ENCODE results near the gene UBE2D2. TPM values are rescaled to one million over a fixed set of nuclear protein-coding genes. Genes with fewer than 3 reads are reported as not detected.
"Not testable (repeated sequence)": the region's sequence is repeated elsewhere in the genome, so short reads cannot be mapped to it uniquely, and the experiment has no call there.

Gene UBE2D2
- 156 TPM for polyA plus RNA-seq (2013, experiment 1 of 4)
- polyA plus RNA-seq (2013, experiment 2 of 4) = 166 TPM
- polyA plus RNA-seq (2013, experiment 3 of 4) = 151 TPM
- polyA plus RNA-seq (2013, experiment 4 of 4) = 154 TPM

DNA sequence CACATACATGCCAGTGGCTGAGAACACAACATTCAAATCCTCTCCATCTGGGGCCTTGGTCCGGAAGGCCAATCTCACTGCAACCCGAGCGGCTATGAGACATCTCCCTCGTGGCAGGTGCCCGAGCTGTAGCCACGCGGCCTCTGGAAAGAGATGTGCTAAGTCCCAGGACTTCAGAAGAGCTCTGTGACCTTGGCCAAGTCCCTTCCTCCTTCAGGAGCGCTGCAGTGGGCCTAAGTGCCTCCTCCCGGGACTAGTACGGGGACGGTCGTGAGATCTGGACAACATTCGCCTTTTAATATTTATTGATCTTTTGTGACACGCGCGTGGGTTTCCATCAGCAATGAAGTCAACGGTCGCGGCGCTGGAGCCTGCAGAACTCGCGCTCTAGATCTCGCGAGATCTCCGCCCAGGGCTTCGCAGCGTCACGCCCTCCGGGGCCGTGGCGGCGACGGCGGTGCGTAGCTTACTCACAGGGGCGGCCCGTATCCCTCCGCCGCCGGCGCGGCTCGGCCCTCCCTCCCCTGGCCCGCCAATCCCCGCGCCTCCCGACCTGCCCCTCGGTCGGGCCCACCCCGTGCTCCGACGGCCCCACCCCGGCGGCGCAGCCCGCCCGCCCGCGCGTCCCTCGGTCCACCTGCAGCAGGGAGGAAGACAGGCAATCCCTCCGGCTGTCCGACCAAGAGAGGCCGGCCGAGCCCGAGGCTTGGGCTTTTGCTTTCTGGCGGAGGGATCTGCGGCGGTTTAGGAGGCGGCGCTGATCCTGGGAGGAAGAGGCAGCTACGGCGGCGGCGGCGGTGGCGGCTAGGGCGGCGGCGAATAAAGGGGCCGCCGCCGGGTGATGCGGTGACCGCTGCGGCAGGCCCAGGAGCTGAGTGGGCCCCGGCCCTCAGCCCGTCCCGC is at the start of gene UBE2D2:
Gene UBE2D2, plus strand, starts transcription at position 588 of the 903 bp plus-strand sequence. CDS start 453 bp downstream, outside the sequence.
- 3% methylated on average over 89 of the region's 89 CpGs for WGBS, 2 experiments

DNA sequence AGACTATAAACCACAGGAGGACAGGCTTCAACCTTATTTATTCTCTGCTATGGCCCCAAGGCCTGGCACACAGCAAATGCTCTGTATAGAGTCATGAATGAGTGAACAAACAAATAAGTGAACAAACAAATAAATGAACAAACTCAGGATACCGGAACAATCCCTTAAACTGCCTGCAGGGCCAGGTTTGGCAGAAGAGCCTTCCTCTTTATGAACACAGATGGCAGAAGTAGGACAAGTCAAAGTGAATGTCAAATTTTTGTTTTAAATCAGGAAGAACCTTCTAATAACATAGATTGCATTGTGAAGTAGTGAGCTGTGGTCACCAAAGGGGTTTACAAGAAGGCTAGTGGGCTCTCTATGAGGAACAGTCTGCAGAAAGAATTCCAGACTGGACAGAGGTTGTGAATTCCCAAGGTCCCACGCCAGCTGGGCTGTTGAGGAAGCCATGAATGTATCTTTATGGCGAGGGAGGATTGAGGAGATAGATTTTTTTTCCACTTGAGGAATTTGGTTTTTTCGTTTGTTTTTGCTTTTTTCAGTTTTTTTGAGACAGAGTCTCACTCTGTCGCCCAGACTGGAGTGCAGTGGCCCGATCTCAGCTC is 48.3 kb upstream of the UBE2D2 start:
- 92 to 95% methylated on average over 6 of the region's 6 CpGs for WGBS, 2 experiments
- no peaks in the 10 kb centered on the region for H3K27me3 ChIP-seq (ENCODE audit: control insufficient read depth, insufficient read depth, low read length, poor library complexity, severe bottlenecking)

More for the DNA sequence above, at the start of gene UBE2D2:
- Histone ChIP-seq H3K4me1 (ENCODE audit: control insufficient read depth, insufficient read depth, low read length) (peaks cover 6% of the 10 kb centered on the region), H3K27me3 (ENCODE audit: control insufficient read depth, insufficient read depth, low read length, poor library complexity, severe bottlenecking) (no peaks in the 10 kb centered on the region), H3K36me3 (ENCODE audit: control insufficient read depth, insufficient read depth, low read length) (no peaks in the 10 kb centered on the region), H3K27ac (ENCODE audit: insufficient read depth, low read depth, low read length, poor library complexity, severe bottlenecking) (peak within 1 kb of the TSS; percentile 88), H3K4me3 (ENCODE audit: insufficient read depth, low read depth, low read length) (peak within 1 kb of the TSS; percentile 92), H3K9me3 (ENCODE audit: control insufficient read depth, low read length) (no peaks in the 10 kb centered on the region)

DNA sequence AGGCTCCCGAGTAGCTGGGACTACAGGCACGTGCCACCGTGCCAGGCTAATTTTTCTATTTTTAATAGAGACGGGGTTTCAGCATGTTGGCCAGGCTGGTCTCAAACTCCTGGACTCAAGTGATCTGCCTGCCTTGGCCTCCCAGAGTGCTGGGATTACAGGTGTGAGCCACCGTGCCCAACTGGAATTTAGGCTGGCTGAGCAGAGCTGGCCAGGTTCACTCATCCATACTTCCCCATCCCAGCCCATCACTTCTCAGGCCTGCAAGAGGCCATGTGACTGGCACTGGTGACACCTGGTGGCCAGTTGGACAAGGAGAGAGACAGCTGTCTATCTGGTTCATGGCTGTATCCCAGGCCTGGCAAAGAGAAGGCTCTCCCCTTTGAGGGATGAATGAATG is 47.7 kb upstream of the UBE2D2 start:
- H3K4me3 ChIP-seq (ENCODE audit: insufficient read depth, low read depth, low read length); H3K27ac ChIP-seq (ENCODE audit: insufficient read depth, low read depth, low read length, poor library complexity, severe bottlenecking); H3K36me3 ChIP-seq (ENCODE audit: control insufficient read depth, insufficient read depth, low read length); H3K27me3 ChIP-seq (ENCODE audit: control insufficient read depth, insufficient read depth, low read length, poor library complexity, severe bottlenecking); H3K9me3 ChIP-seq (ENCODE audit: control insufficient read depth, low read length); H3K4me1 ChIP-seq (ENCODE audit: control insufficient read depth, insufficient read depth, low read length): not testable (repeated sequence)
- WGBS, 2 experiments = 84 to 90% methylated on average over 5 of the region's 5 CpGs

More for the DNA sequence above, 48.3 kb upstream of the UBE2D2 start:
- H3K4me1 ChIP-seq (ENCODE audit: control insufficient read depth, insufficient read depth, low read length) = no peaks in the 10 kb centered on the region
- no peaks in the 10 kb centered on the region for H3K9me3 ChIP-seq (ENCODE audit: control insufficient read depth, low read length)
- no peak overlapping the region for H3K4me3 ChIP-seq (ENCODE audit: insufficient read depth, low read depth, low read length)
- no peaks in the 10 kb centered on the region for H3K36me3 ChIP-seq (ENCODE audit: control insufficient read depth, insufficient read depth, low read length)
- H3K27ac ChIP-seq (ENCODE audit: insufficient read depth, low read depth, low read length, poor library complexity, severe bottlenecking) = no peak overlapping the region

DNA sequence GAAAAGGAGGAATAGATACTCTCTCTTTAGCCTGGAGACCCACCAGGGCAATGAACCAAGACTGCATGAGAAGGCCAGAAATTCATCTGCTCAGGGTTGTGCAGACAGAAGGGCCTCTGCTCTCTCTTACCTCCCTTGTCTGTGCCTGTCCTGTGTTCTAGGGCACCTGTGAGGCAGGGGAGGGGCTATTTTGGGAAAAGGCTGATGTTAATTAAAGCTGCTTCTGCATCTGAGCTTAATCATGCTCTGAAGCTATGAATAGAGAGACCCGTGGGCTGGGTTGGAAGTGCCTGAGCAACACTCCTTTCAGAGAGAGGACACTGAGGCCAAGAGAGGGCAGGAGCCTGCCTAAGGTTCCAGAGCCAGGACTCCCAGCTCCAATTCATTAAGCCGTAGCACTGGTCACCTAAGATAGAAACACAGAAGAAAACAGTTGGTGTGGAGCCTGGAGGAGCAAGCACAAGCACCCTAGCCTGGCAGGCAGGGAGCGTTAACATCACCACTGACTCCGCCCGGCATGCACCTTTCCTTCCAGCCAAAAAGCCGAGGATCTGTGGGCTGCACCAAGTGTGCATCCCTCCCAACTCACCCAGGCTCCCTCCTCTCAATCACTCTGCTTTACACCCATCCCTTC is 47.2 kb upstream of the UBE2D2 start:
- no peaks in the 10 kb centered on the region for H3K36me3 ChIP-seq (ENCODE audit: control insufficient read depth, insufficient read depth, low read length)
- H3K27me3 ChIP-seq (ENCODE audit: control insufficient read depth, insufficient read depth, low read length, poor library complexity, severe bottlenecking) = no peaks in the 10 kb centered on the region
- peaks cover 6% of the 10 kb centered on the region for H3K4me1 ChIP-seq (ENCODE audit: control insufficient read depth, insufficient read depth, low read length)
- H3K27ac ChIP-seq (ENCODE audit: insufficient read depth, low read depth, low read length, poor library complexity, severe bottlenecking) = no peak overlapping the region
- WGBS, 2 experiments = 90 to 95% methylated on average over 6 of the region's 6 CpGs
- no peaks in the 10 kb centered on the region for H3K9me3 ChIP-seq (ENCODE audit: control insufficient read depth, low read length)
- no peak overlapping the region for H3K4me3 ChIP-seq (ENCODE audit: insufficient read depth, low read depth, low read length)

DNA sequence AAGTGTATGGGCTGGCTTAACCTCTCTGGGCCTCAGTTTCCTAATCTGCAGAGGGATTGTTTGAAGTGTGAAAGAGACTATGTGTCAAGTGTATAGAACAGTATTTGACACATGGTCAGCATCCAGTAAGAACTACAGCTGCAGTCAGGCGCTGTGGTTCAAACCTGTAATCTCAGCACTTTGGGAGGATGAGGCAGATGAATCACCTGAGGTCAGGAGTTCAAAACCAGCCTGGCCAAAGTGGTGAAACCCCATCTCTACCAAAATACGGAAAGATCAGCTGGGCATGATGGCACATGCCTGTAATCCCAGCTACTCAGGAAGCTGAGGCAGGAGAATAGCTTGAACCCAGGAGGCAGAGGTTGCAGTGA is 46.7 kb upstream of the UBE2D2 start:
- Histone ChIP-seq H3K9me3 (ENCODE audit: control insufficient read depth, low read length) (no peaks in the 10 kb centered on the region), H3K27me3 (ENCODE audit: control insufficient read depth, insufficient read depth, low read length, poor library complexity, severe bottlenecking) (no peaks in the 10 kb centered on the region)

DNA sequence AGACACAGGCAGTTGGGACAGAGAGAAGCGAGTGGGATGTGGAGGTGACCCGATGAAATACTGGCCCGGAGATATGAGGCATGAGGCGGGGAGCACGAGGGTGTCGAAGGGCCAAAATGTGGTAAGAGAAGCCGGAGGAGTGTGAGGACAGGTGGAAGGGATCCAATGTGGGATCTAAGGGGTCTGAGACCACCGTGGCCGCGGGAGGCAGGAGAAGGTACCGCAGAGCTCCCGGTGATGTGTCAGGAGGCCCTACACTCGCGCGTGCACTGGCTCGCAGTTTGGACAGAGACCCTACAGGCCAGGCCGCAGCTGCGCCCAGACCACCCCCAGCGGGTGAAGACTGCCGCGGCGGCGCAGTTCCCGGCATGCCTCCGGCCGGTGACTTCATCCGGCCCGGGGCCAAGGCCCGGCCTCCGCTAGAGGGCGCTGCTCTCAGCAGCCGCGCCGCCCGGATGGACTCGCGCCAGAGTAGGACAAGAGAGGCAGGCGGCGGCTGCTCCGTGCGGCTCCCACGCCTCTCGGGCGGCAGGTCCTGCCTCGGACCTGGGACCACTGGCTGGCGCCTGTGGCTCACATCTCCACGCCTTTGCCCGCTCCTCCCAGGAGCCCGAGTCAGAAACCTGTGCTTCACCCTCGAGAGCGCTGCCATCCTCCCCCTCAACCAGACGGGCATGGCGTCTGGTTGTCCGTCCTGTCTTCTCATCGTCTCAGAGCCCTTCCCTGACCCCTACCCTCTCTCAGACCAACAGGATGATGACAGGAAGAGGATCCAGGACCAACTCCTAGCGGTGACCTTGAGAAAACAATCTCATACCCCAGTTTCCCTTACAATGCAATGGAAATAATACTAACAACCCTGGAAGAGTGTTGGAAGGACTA is 43.2 kb upstream of the UBE2D2 start:
- H3K9me3 ChIP-seq (ENCODE audit: control insufficient read depth, low read length) = no peaks in the 10 kb centered on the region
- peaks cover 6% of the 10 kb centered on the region for H3K4me1 ChIP-seq (ENCODE audit: control insufficient read depth, insufficient read depth, low read length)
- no peaks in the 10 kb centered on the region for H3K27me3 ChIP-seq (ENCODE audit: control insufficient read depth, insufficient read depth, low read length, poor library complexity, severe bottlenecking)
- H3K36me3 ChIP-seq (ENCODE audit: control insufficient read depth, insufficient read depth, low read length) = no peaks in the 10 kb centered on the region
- WGBS, 2 experiments = 18% methylated on average over 56 of the region's 56 CpGs
- peak overlapping the region; percentile 32 for H3K4me3 ChIP-seq (ENCODE audit: insufficient read depth, low read depth, low read length)
- peak overlapping the region; percentile 73 for H3K27ac ChIP-seq (ENCODE audit: insufficient read depth, low read depth, low read length, poor library complexity, severe bottlenecking)

More for the DNA sequence above, 46.7 kb upstream of the UBE2D2 start:
- H3K27ac ChIP-seq (ENCODE audit: insufficient read depth, low read depth, low read length, poor library complexity, severe bottlenecking) = no peak overlapping the region
- H3K4me1 ChIP-seq (ENCODE audit: control insufficient read depth, insufficient read depth, low read length) = peaks cover 6% of the 10 kb centered on the region
- no peaks in the 10 kb centered on the region for H3K36me3 ChIP-seq (ENCODE audit: control insufficient read depth, insufficient read depth, low read length)
- 95% methylated on average over 2 of the region's 2 CpGs for WGBS, 2 experiments
- no peak overlapping the region for H3K4me3 ChIP-seq (ENCODE audit: insufficient read depth, low read depth, low read length)

DNA sequence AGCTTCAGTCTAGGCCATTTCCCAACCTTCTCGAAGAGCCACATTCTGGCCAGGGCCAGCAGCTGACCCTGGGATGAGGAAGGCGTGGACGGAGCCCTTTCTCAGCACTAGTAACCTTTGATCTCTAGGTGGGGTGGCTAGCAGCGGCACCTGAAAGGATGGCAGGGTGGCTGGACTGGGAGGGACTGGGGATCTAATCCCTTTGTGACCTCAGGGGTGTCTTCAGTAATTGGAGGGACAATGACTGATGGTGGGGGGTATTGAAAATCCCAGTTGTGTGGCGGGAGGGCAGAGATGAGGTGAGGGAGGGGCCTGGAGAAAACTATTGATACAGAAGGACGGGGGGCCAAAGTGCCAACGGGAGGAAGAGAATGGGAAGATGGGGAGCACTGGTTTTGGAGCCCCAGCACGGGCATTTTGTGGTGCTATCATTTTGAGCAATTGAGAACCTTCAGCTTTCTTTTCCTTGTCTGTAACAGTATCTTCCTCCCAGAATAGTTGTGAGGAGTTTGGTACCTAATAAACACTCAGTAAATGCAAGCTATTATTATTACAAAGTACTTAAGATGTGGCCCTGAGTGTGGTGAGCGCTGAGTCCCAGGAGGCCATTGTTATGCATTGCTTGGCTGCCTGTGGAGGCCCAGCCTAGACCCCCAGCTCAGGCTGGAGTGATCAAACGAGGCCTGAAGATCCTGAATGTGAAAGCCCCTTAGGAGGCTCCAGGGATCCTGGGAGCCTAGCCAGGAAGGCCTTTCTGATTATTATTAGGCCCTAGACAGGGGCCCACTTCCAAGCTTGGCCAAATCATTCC is 37.3 kb upstream of the UBE2D2 start:
- Histone ChIP-seq H3K4me1 (ENCODE audit: control insufficient read depth, insufficient read depth, low read length) (peaks cover 26% of the 10 kb centered on the region), H3K4me3 (ENCODE audit: insufficient read depth, low read depth, low read length) (no peak overlapping the region), H3K27me3 (ENCODE audit: control insufficient read depth, insufficient read depth, low read length, poor library complexity, severe bottlenecking) (no peaks in the 10 kb centered on the region), H3K27ac (ENCODE audit: insufficient read depth, low read depth, low read length, poor library complexity, severe bottlenecking) (no peak overlapping the region), H3K9me3 (ENCODE audit: control insufficient read depth, low read length) (no peaks in the 10 kb centered on the region), H3K36me3 (ENCODE audit: control insufficient read depth, insufficient read depth, low read length) (no peaks in the 10 kb centered on the region)
- WGBS, 2 experiments = 8 to 9% methylated on average over 10 of the region's 10 CpGs

DNA sequence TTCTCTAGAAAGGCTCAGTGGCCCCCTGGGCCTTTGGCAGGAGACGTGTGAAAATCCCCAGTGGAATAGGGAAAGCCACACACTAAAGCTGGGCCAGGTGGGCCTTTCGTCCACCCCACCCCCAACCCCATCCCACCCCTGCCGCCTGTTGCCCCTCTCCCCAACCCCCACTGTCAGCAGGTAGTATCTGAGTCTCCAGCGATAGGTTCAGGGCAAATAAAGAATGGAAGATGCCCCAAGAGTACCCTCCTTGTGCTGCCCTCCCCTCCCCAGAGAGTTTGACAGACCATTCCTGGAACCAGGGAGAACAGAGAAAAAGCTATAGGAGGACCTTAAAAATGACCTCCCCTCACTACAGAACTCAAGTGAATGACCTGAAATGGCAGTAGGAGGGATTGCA is 36.7 kb upstream of the UBE2D2 start:
- no peaks in the 10 kb centered on the region for H3K9me3 ChIP-seq (ENCODE audit: control insufficient read depth, low read length)
- H3K27ac ChIP-seq (ENCODE audit: insufficient read depth, low read depth, low read length, poor library complexity, severe bottlenecking) = no peak overlapping the region
- H3K36me3 ChIP-seq (ENCODE audit: control insufficient read depth, insufficient read depth, low read length) = no peaks in the 10 kb centered on the region
- no peak overlapping the region for H3K4me3 ChIP-seq (ENCODE audit: insufficient read depth, low read depth, low read length)
- no peaks in the 10 kb centered on the region for H3K27me3 ChIP-seq (ENCODE audit: control insufficient read depth, insufficient read depth, low read length, poor library complexity, severe bottlenecking)
- peaks cover 26% of the 10 kb centered on the region for H3K4me1 ChIP-seq (ENCODE audit: control insufficient read depth, insufficient read depth, low read length)
- WGBS, 2 experiments = 6 to 21% methylated on average over 3 of the region's 4 CpGs

DNA sequence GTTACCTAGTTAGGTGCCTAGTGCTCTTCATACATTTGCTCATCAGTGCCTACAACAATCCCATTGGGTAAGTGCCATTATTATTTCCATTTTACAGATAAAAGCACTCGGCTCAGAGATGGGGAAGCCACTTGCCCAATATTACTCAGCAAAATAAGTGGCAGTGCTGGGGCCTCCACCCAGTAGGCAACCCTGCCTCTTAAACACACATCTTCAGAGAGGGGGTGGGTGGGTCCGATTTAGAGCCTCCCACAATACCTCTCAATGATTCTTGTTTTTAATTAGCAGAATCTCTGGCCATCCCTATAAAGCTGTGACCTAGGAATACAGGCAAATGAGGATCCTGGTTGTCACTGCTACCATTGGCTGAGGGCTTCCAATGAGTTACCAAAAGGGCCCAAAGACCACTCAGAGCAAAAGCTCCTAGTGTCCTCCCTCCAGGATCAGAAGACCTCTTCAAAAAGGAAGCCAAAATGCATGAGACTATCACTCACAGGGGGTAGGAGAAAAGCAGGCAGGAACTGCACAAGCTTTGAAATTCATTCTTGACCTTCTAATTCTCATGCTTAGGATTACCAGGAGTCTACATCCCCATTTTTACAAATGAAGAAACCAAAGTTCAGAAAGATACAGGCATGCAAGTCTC is 36.1 kb upstream of the UBE2D2 start:
- Histone ChIP-seq H3K36me3 (ENCODE audit: control insufficient read depth, insufficient read depth, low read length) (no peaks in the 10 kb centered on the region), H3K9me3 (ENCODE audit: control insufficient read depth, low read length) (no peaks in the 10 kb centered on the region), H3K27ac (ENCODE audit: insufficient read depth, low read depth, low read length, poor library complexity, severe bottlenecking) (no peak overlapping the region), H3K4me1 (ENCODE audit: control insufficient read depth, insufficient read depth, low read length) (peaks cover 26% of the 10 kb centered on the region), H3K4me3 (ENCODE audit: insufficient read depth, low read depth, low read length) (no peak overlapping the region), H3K27me3 (ENCODE audit: control insufficient read depth, insufficient read depth, low read length, poor library complexity, severe bottlenecking) (no peaks in the 10 kb centered on the region)
- WGBS, 2 experiments = 35 to 39% methylated on average over 2 of the region's 2 CpGs

All from ectodermal cell (in vitro differentiated cells).